HEK293T (cell line): Measurements from ENCODE around the gene CDC42.

Experiments
- ARNT ChIP-seq: fragments of 450-650 bp; IDR thresholded peaks from 2 replicates; pipeline ENCODE4 v1.6.1; 2017; ENCODE audit warnings: mild to moderate bottlenecking
- FOXA1 ChIP-seq: fragments of 450-650 bp; IDR thresholded peaks from 2 replicates; pipeline ENCODE4 v1.6.1; 2016; ENCODE audit warnings: mild to moderate bottlenecking
- FOXK2 ChIP-seq: fragments of 450-650 bp; IDR thresholded peaks from 2 replicates; pipeline ENCODE4 v1.6.1; 2016; ENCODE audit warnings: mild to moderate bottlenecking
- FOXM1 ChIP-seq: fragments of 450-650 bp; IDR thresholded peaks from 2 replicates; pipeline ENCODE4 v1.6.1; 2017; ENCODE audit warnings: mild to moderate bottlenecking, borderline replicate concordance
- HDGF ChIP-seq: fragments of 450-650 bp; IDR thresholded peaks from 2 replicates; pipeline ENCODE4 v1.6.1; 2017; ENCODE audit warnings: antibody characterized with exemption, borderline replicate concordance
- L3MBTL2 ChIP-seq: fragments of 450-650 bp; conservative IDR thresholded peaks from 2 replicates; pipeline ENCODE4 v1.6.1; 2016; ENCODE audit warnings: mild to moderate bottlenecking
- SP1 ChIP-seq: fragments of 450-650 bp; IDR thresholded peaks from 2 replicates; pipeline ENCODE4 v1.6.1; 2017
- TF ChIP-seq, protein P1 (sequence below): fragments of 450-650 bp; IDR thresholded peaks from 2 replicates; pipeline ENCODE4 v1.6.1; 2016

GRCh38 chr1:22123071-22123390 is 70.5 kb downstream of the CDC42 start:
- TF ChIP-seq FOXM1 = no peak
- TF ChIP-seq FOXA1 = no peak
- no peak for TF ChIP-seq SP1
- no peak for TF ChIP-seq L3MBTL2
- TF ChIP-seq, protein P1, sequence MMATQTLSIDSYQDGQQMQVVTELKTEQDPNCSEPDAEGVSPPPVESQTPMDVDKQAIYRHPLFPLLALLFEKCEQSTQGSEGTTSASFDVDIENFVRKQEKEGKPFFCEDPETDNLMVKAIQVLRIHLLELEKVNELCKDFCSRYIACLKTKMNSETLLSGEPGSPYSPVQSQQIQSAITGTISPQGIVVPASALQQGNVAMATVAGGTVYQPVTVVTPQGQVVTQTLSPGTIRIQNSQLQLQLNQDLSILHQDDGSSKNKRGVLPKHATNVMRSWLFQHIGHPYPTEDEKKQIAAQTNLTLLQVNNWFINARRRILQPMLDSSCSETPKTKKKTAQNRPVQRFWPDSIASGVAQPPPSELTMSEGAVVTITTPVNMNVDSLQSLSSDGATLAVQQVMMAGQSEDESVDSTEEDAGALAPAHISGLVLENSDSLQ = no peak
- no peak for TF ChIP-seq HDGF
- no peak for TF ChIP-seq FOXK2
- TF ChIP-seq ARNT = no peak
